Adipocyte (in vitro differentiated cells): ENCODE measurements around the gene RAD50.

Source experiments
- DNase-seq: peaks from one replicate; pipeline ENCODE4 v3.0.0-alpha.2; 2015; ENCODE audit warnings: low read depth
- H3K27me3 ChIP-seq: replicated peaks from 2 replicates; pipeline ENCODE4 v1.7.0; 2013; ENCODE audit warnings: mild to moderate bottlenecking, low read length, moderate library complexity; ENCODE audit not compliant: control insufficient read depth, insufficient read depth
- H3K36me3 ChIP-seq: 2 replicates; pipeline ENCODE4 v1.7.0; 2013; ENCODE audit warnings: low read length, mild to moderate bottlenecking, moderate library complexity; ENCODE audit not compliant: control insufficient read depth, insufficient read depth, severe bottlenecking
- H3K4me1 ChIP-seq: 2 replicates; pipeline ENCODE4 v1.7.0; 2013; ENCODE audit warnings: mild to moderate bottlenecking, low read length, moderate library complexity; ENCODE audit not compliant: control insufficient read depth, insufficient read depth
- H3K4me3 ChIP-seq: 2 replicates; pipeline ENCODE4 v1.7.0; 2013; ENCODE audit warnings: mild to moderate bottlenecking, low read length, moderate library complexity
- H3K9ac ChIP-seq: 2 replicates; pipeline ENCODE4 v1.7.0; 2013; ENCODE audit warnings: mild to moderate bottlenecking, low read length, moderate library complexity
- H3K9me3 ChIP-seq: 2 replicates; pipeline ENCODE4 v1.7.0; 2013; ENCODE audit warnings: mild to moderate bottlenecking, low read length, moderate library complexity; ENCODE audit not compliant: control insufficient read depth

RAD50 gene

DNA sequence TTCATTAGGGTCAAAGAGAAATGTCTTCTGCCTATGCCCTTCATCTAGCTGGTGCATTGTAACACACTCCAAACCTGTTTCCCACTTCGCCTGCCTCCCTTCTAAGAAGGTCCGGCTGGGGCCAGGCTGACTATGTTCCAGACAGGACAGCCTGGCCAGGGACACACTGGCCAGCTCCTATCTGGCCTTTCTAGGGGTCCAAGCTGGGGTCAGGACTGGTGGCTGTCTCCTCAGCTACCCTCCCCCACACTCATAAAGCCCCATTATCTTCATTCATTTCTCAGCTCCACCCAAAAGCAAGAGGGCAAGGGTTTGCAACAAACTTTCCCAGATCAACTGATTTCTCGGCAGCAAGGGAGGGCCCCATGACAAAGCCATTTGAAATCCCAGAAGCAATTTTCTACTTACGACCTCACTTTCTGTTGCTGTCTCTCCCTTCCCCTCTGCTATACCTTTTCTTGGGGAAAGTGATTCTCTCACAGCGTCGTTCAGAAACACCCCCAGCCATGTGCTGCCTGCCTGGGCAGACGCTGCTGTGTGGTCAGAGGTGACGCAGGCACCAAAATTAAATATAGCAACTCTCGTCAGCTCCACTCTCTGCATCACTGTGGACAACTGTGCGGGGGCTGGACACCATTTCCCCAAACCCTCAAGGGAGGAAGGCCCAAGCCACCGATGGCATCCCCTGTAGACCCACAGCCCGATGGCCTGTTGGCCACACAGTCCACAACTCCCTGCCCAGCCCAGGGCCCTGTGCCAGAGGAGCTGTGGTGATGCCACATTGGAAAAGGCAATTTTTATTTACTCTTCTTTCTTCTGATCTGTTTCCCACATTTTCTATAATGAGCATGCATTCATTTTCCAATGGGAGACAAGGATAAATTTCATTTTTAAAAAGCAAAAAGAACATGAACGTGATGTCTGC, 107.3 kb downstream of the RAD50 start:
- no peak overlapping the region for H3K4me3 ChIP-seq
- H3K27me3 ChIP-seq: peaks cover 9% of the 10 kb centered on the region
- no peak for DNase-seq
- H3K9me3 ChIP-seq: no peaks in the 10 kb centered on the region
- H3K36me3 ChIP-seq: no peaks in the 10 kb centered on the region
- H3K4me1 ChIP-seq: peaks cover 21% of the 10 kb centered on the region
- H3K9ac ChIP-seq: no peak overlapping the region

DNA sequence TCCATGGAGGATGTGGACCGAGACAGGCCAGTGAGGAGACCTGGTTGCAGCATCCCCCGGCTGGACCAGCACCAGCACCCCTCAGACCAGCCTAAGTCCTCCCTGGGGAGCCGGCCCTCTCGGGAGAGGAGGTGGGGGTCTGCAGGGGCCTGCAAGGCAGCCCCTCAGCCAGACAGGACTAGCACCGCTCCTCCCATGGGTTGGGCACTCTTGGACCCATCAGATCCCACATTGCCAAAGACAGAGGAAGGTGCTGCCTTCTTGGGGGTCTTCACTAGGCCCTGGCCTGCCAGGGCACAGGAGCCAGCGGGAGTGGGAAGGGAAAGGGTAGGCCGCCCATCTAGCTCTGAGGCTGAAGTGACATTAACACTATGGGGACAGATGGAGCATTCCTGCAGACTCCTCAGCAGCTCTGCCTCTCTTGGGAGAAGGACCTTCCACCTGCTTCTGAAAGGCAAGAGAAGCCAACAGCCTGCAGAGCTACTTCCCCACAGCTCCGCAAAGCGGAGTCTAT, 108.0 kb downstream of the RAD50 start:
- Histone ChIP-seq H3K9ac (no peak overlapping the region), H3K4me1 (peaks cover 21% of the 10 kb centered on the region), H3K4me3 (no peak overlapping the region), H3K36me3 (no peaks in the 10 kb centered on the region), H3K9me3 (no peaks in the 10 kb centered on the region), H3K27me3 (peaks cover 9% of the 10 kb centered on the region)
- no peak for DNase-seq

DNA sequence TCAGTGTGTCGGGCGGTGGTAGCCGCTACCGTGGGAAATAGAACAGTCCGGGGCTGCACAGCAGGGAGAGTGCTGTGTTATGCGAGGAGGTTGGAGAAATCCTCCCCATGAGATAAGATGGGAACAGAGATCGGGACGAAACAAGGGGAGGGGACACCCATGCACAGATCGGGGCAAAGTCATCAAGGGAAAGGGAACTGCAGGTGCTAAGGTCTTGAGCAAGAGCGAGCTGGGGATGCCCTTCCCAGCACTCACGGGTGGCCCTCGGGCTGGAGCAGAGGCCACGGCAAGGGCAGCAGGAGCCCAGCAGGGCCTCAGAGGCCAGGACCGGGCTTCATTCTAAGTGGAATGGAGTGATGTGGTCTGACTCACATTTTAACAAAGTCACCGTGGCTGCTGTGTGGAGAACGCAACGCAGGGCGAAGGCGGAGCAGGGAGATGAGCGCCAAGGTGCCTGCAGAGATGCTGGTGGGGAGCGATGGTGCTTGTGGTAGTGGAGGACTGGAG, 108.8 kb downstream of the RAD50 start:
- Histone ChIP-seq H3K4me1 (peaks cover 21% of the 10 kb centered on the region), H3K4me3 (no peak overlapping the region), H3K27me3 (peaks cover 9% of the 10 kb centered on the region), H3K9ac (no peak overlapping the region), H3K36me3 (no peaks in the 10 kb centered on the region), H3K9me3 (no peaks in the 10 kb centered on the region)
- DNase-seq: no peak

DNA sequence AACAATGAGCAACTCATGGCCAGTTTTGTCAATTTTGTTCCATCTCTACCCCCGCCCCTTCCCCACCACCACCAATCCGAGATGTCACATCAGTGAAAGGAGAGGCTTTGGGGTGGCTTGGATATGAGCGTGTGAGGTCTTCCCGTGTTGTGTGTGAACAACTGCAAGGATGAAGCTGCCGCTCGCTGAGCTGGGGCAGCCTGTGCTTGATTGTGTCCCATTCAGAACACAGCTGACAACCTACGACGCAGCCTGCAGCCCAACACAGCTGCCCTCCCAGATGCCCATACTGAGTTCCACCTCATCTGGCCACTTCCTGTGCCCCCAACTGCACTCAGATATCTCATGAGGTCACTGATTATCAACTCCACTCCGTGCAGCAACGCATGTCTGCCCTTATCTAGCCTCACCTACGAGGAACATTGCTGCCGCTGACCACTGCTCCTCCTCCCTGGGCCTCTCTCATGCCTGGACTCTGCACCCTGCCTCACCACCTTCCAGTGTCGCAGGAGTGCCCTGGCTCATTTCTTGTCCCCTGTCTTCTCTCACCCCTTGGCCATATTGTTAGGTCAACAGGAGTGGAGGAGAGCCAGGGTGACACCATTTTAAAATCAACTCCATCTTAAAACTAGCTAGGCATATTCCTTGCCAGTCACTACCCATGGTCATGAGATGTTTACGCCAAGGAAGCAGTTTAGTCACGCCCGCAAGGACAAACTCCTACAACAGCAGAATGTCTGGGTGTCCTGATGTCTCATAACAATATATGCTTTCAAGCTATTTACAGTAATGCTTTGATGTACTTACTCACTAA, 109.7 kb downstream of the RAD50 start:
- no peak overlapping the region for H3K9ac ChIP-seq
- H3K27me3 ChIP-seq: peaks cover 9% of the 10 kb centered on the region
- H3K36me3 ChIP-seq: no peaks in the 10 kb centered on the region
- no peaks in the 10 kb centered on the region for H3K9me3 ChIP-seq
- H3K4me3 ChIP-seq: no peak overlapping the region
- no peak for DNase-seq
- H3K4me1 ChIP-seq: peaks cover 21% of the 10 kb centered on the region

DNA sequence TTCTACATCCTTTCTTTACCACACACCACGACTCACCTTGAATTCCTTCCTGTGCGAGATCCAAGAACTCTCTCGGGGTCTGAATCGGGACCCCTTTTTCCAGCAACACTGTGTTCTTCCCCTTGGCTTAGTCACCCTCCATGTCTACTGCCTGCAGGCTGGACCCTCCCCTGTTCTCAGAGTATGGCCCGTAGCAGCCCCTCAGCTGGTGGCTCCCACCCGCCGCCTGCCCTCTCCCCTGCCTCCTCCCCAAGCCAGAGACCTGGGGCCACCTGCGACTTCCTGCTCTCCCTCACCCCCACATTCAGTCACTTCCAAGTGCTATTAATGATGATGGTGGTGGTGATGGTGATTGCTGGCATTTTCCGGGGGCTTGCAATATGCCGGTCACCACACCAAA, 110.5 kb downstream of the RAD50 start:
- no peak overlapping the region for H3K4me3 ChIP-seq
- peaks cover 9% of the 10 kb centered on the region for H3K27me3 ChIP-seq
- H3K4me1 ChIP-seq: peaks cover 21% of the 10 kb centered on the region
- no peak for DNase-seq
- H3K36me3 ChIP-seq: no peaks in the 10 kb centered on the region
- H3K9me3 ChIP-seq: no peaks in the 10 kb centered on the region
- H3K9ac ChIP-seq: no peak overlapping the region

DNA sequence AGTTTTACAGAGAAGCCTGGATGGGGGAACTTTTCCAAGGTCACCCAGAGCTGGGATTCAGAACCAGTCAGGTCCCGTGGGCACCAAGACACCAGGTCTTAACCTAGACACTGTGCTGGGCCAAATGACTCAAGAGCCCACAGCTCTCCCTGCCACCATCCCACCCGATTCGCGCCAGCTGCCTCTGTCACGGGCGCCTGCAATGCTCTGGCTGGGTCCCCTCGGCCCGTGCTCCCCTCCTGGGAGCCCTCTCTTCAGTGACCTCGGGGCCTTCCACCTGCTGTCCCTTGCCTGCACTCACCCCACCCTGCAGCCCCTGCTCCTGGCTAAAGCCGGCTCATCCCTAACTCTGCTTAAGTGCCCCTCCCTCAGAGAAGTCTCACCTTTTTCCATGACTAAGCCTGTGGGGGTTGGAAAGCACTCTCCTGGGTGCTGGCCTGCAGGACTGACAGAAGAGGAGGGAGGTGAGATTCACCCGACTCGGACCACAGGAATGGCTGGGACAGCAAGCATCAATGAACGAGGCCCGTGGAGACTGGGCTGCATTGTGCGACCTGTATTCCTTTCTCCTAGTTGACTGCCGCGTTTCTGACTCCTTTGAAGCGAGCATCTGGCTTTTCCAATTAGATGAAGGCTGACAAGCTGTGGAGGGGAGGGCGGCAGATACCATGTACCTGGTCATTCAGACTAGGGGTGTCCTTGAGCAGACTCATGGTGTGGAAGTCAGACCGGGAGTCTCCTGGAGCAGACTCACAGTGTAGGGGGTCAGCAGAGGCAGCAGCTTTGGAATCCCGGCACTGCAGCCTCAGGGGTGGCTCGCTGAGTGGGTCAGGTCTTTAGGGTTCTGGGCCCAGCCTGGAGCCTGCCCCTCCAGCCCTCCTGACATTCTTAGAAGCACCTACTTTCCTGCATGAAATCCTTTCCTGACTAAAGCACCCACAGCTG, 111.3 kb downstream of the RAD50 start:
- no peak overlapping the region for H3K4me3 ChIP-seq
- H3K9me3 ChIP-seq: no peaks in the 10 kb centered on the region
- H3K27me3 ChIP-seq: peaks cover 9% of the 10 kb centered on the region
- no peak overlapping the region for H3K9ac ChIP-seq
- peaks cover 14% of the 10 kb centered on the region for H3K4me1 ChIP-seq
- H3K36me3 ChIP-seq: no peaks in the 10 kb centered on the region
- no peak for DNase-seq

DNA sequence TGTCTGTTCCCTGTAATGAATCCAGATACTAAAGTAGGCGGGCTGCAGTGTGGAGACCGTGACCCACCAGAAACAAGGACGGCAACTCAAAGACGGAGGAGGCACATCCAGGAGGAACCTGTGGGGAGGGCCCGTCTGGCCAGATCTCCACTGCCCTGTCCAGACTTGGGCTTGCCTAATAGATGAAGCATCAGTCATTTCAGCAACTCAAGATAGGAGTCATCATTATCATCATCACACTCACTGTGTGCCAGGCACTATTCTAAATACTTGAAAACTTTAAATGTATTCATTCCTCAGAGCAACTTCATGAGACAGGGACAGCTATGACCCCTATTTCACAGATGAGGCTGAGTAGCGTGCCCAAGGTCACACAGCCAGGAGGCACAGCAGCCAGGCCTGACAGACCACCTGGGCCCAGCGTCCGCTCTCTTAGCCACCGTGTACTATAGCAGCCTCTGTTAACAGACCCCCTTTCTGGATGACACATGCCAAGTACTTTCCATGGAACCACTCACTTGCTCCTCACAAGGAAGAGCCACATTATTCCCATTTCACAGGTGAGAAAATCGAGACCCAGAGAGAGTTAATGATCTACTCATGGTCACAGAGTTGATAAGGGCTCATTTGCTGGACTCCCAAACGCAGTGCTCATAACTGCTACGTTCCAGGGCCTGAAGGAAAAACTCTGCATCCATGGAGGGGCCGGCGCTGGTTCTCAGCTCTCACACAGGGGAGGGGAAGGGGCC, 112.1 kb downstream of the RAD50 start:
- Histone ChIP-seq H3K4me1 (peaks cover 6% of the 10 kb centered on the region), H3K36me3 (no peaks in the 10 kb centered on the region), H3K4me3 (no peak overlapping the region), H3K27me3 (peaks cover 9% of the 10 kb centered on the region), H3K9me3 (no peaks in the 10 kb centered on the region), H3K9ac (no peak overlapping the region)
- DNase-seq: no peak

DNA sequence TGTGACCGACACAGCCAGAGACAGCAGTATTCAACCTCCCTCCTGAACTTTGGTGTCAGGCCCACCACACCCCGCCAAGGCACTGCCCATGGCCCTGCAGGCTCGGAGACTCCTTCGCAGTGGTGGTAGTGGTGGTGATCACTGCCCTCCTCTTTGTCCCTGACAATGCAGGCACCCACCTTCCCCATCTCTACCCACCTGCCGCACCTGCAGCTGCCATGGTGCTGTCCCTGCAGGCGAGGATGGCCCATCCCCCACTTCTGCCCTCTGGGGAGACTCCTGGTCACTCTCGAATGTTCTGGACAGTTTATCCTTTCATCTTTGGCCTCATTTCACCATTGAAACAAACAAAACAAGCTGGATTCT, 112.7 kb downstream of the RAD50 start:
- Histone ChIP-seq H3K36me3 (no peaks in the 10 kb centered on the region), H3K4me3 (no peak overlapping the region), H3K9ac (no peak overlapping the region)

DNA sequence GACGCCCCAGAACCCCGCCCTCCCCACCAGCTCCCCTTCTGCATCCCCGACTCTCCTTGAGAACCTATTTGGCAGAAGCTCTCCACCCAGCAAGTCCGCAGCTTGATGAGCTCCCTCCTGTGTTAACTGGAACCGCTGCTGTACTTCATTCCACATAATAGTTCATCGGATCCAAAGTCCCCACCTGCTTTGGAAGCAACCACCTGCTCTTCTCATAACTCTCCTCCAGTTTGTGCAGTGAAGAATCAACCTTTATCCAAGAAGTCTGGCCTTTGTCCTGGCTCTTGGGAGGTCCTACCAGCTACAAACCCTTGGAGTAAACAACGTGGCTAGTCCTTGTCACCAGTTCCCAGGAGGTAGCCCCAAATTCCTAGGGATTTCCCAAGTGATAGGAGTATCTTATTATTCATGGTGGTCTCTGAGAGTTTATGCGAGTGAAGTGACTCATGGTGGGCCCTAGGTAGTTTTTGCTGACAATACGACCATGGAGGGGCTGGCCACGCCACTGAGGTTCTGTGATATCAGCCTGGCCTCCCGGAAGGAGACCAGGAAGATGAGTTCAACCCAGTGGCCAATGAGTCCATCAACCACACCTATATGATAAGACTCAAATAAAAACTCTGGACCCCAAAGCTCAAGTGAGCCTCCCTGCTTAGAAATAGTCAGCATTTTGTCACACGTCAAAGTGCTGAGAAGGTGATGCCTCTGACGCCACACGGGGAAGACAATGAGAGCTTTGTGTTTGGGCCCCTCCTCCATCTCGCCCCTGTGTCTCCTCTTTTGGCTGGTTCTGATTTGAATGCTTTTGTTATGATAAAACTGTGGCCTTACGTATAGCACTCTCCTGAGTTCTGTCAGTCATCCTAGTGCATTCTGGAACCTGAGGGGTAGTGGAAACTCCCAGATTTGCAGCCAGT, 113.4 kb downstream of the RAD50 start:
- Histone ChIP-seq H3K4me3 (no peak overlapping the region), H3K27me3 (peaks cover 9% of the 10 kb centered on the region), H3K36me3 (no peaks in the 10 kb centered on the region), H3K9me3 (no peaks in the 10 kb centered on the region), H3K4me1 (peaks cover 18% of the 10 kb centered on the region), H3K9ac (no peak overlapping the region)
- no peak for DNase-seq

More for the DNA sequence above, 112.7 kb downstream of the RAD50 start:
- peaks cover 10% of the 10 kb centered on the region for H3K4me1 ChIP-seq
- no peak for DNase-seq
- H3K27me3 ChIP-seq: peaks cover 9% of the 10 kb centered on the region
- no peaks in the 10 kb centered on the region for H3K9me3 ChIP-seq
